ENCODE results near the gene SRF.
A peak's percentile ranks its signal among the peaks of the same experiment; 100 is the strongest.
"Not testable (repeated sequence)": the region's sequence is repeated elsewhere in the genome, so short reads cannot be mapped to it uniquely, and the experiment has no call there.

SRF gene

GRCh38 chr6:43170931-43171706 lies at the start of gene SRF:
TSS of gene SRF (plus strand) at chr6:43171269. CDS start at chr6:43171657, 388 bp downstream.
- Mint-ChIP-seq H3K27ac (peak within 1 kb of the TSS; percentile 96), H3K4me3 (peak within 1 kb of the TSS; percentile 98), H3K9me3 (no peaks in the 10 kb centered on the region), H3K27me3 (ENCODE audit: low read depth) (no peaks in the 10 kb centered on the region), H3K36me3 (ENCODE audit: low read depth) (peaks cover 21% of the 10 kb centered on the region), H3K4me1 (ENCODE audit: low read depth) (peaks cover 36% of the 10 kb centered on the region)
- peak; percentile 99 for DNase-seq (ENCODE audit: low spot score)

- no peak overlapping the region for H3K27ac Mint-ChIP-seq
- no peaks in the 10 kb centered on the region for H3K27me3 Mint-ChIP-seq (ENCODE audit: low read depth)
- DNase-seq (ENCODE audit: low spot score): no peak
- H3K36me3 Mint-ChIP-seq (ENCODE audit: low read depth): no peaks in the 10 kb centered on the region
- H3K9me3 Mint-ChIP-seq: no peaks in the 10 kb centered on the region
- H3K4me3 Mint-ChIP-seq: no peak overlapping the region
- no peaks in the 10 kb centered on the region for H3K4me1 Mint-ChIP-seq (ENCODE audit: low read depth)
Measured at GRCh38 chr6:43122146-43122545, 48.9 kb upstream of the SRF start.

- H3K4me1 Mint-ChIP-seq (ENCODE audit: low read depth): no peaks in the 10 kb centered on the region
- H3K27ac Mint-ChIP-seq: no peak overlapping the region
- H3K36me3 Mint-ChIP-seq (ENCODE audit: low read depth): no peaks in the 10 kb centered on the region
- no peaks in the 10 kb centered on the region for H3K27me3 Mint-ChIP-seq (ENCODE audit: low read depth)
- no peak for DNase-seq (ENCODE audit: low spot score)
- no peak overlapping the region for H3K4me3 Mint-ChIP-seq
- H3K9me3 Mint-ChIP-seq: no peaks in the 10 kb centered on the region
Measured at GRCh38 chr6:43123461-43124314, 47.4 kb upstream of the SRF start.

GRCh38 chr6:43124481-43124880 lies 46.6 kb upstream of the SRF start:
- no peak overlapping the region for H3K27ac Mint-ChIP-seq
- H3K36me3 Mint-ChIP-seq (ENCODE audit: low read depth): no peaks in the 10 kb centered on the region
- no peak for DNase-seq (ENCODE audit: low spot score)
- no peak overlapping the region for H3K4me3 Mint-ChIP-seq
- H3K27me3 Mint-ChIP-seq (ENCODE audit: low read depth): no peaks in the 10 kb centered on the region
- no peaks in the 10 kb centered on the region for H3K4me1 Mint-ChIP-seq (ENCODE audit: low read depth)
- H3K9me3 Mint-ChIP-seq: no peaks in the 10 kb centered on the region

- DNase-seq (ENCODE audit: low spot score): no peak
- no peaks in the 10 kb centered on the region for H3K27me3 Mint-ChIP-seq (ENCODE audit: low read depth)
- no peak overlapping the region for H3K27ac Mint-ChIP-seq
- H3K9me3 Mint-ChIP-seq: no peaks in the 10 kb centered on the region
- H3K4me3 Mint-ChIP-seq: no peak overlapping the region
- H3K36me3 Mint-ChIP-seq (ENCODE audit: low read depth): no peaks in the 10 kb centered on the region
- H3K4me1 Mint-ChIP-seq (ENCODE audit: low read depth): no peaks in the 10 kb centered on the region
Measured at GRCh38 chr6:43125119-43125518, 46.0 kb upstream of the SRF start.

- no peaks in the 10 kb centered on the region for H3K36me3 Mint-ChIP-seq (ENCODE audit: low read depth)
- no peaks in the 10 kb centered on the region for H3K4me1 Mint-ChIP-seq (ENCODE audit: low read depth)
- no peaks in the 10 kb centered on the region for H3K9me3 Mint-ChIP-seq
Measured at GRCh38 chr6:43125555-43125954, 45.5 kb upstream of the SRF start.

GRCh38 chr6:43127180-43127579 lies 43.9 kb upstream of the SRF start:
- no peak overlapping the region for H3K4me3 Mint-ChIP-seq
- DNase-seq (ENCODE audit: low spot score): no peak
- H3K36me3 Mint-ChIP-seq (ENCODE audit: low read depth): no peaks in the 10 kb centered on the region
- no peaks in the 10 kb centered on the region for H3K27me3 Mint-ChIP-seq (ENCODE audit: low read depth)
- H3K27ac Mint-ChIP-seq: no peak overlapping the region
- H3K9me3 Mint-ChIP-seq: no peaks in the 10 kb centered on the region
- no peaks in the 10 kb centered on the region for H3K4me1 Mint-ChIP-seq (ENCODE audit: low read depth)

More at GRCh38 chr6:43125555-43125954, 45.5 kb upstream of the SRF start:
- no peak overlapping the region for H3K4me3 Mint-ChIP-seq
- no peak overlapping the region for H3K27ac Mint-ChIP-seq
- H3K27me3 Mint-ChIP-seq (ENCODE audit: low read depth): no peaks in the 10 kb centered on the region
- no peak for DNase-seq (ENCODE audit: low spot score)

- no peak overlapping the region for H3K4me3 Mint-ChIP-seq
- H3K36me3 Mint-ChIP-seq (ENCODE audit: low read depth): no peaks in the 10 kb centered on the region
- no peak overlapping the region for H3K27ac Mint-ChIP-seq
- H3K27me3 Mint-ChIP-seq (ENCODE audit: low read depth): no peaks in the 10 kb centered on the region
- DNase-seq (ENCODE audit: low spot score): no peak
- no peaks in the 10 kb centered on the region for H3K9me3 Mint-ChIP-seq
- no peaks in the 10 kb centered on the region for H3K4me1 Mint-ChIP-seq (ENCODE audit: low read depth)
Measured at GRCh38 chr6:43127877-43128276, 43.2 kb upstream of the SRF start.

- Mint-ChIP-seq H3K9me3 (no peaks in the 10 kb centered on the region), H3K4me1 (ENCODE audit: low read depth) (no peaks in the 10 kb centered on the region), H3K27ac (no peak overlapping the region), H3K27me3 (ENCODE audit: low read depth) (no peaks in the 10 kb centered on the region), H3K36me3 (ENCODE audit: low read depth) (no peaks in the 10 kb centered on the region), H3K4me3 (no peak overlapping the region)
- no peak for DNase-seq (ENCODE audit: low spot score)
Measured at GRCh38 chr6:43128926-43129325, 42.1 kb upstream of the SRF start.

GRCh38 chr6:43129434-43130194 lies 41.5 kb upstream of the SRF start:
- H3K4me1 Mint-ChIP-seq (ENCODE audit: low read depth): no peaks in the 10 kb centered on the region
- no peak for DNase-seq (ENCODE audit: low spot score)
- no peaks in the 10 kb centered on the region for H3K9me3 Mint-ChIP-seq
- H3K36me3 Mint-ChIP-seq (ENCODE audit: low read depth): no peaks in the 10 kb centered on the region
- no peak overlapping the region for H3K27ac Mint-ChIP-seq
- H3K27me3 Mint-ChIP-seq (ENCODE audit: low read depth): no peaks in the 10 kb centered on the region
- no peak overlapping the region for H3K4me3 Mint-ChIP-seq

GRCh38 chr6:43130429-43130828 lies 40.6 kb upstream of the SRF start:
- no peak for DNase-seq (ENCODE audit: low spot score)
- no peaks in the 10 kb centered on the region for H3K27me3 Mint-ChIP-seq (ENCODE audit: low read depth)
- H3K9me3 Mint-ChIP-seq: no peaks in the 10 kb centered on the region
- no peak overlapping the region for H3K4me3 Mint-ChIP-seq
- H3K27ac Mint-ChIP-seq: no peak overlapping the region
- no peaks in the 10 kb centered on the region for H3K4me1 Mint-ChIP-seq (ENCODE audit: low read depth)
- no peaks in the 10 kb centered on the region for H3K36me3 Mint-ChIP-seq (ENCODE audit: low read depth)

- not testable (repeated sequence) for H3K27me3 Mint-ChIP-seq (ENCODE audit: low read depth); H3K4me1 Mint-ChIP-seq (ENCODE audit: low read depth); H3K36me3 Mint-ChIP-seq (ENCODE audit: low read depth); DNase-seq (ENCODE audit: low spot score); H3K4me3 Mint-ChIP-seq; H3K27ac Mint-ChIP-seq; H3K9me3 Mint-ChIP-seq
Measured at GRCh38 chr6:43131379-43131778, 39.7 kb upstream of the SRF start.

- H3K27me3 Mint-ChIP-seq (ENCODE audit: low read depth): no peaks in the 10 kb centered on the region
- H3K4me3 Mint-ChIP-seq: no peak overlapping the region
- peaks cover 6% of the 10 kb centered on the region for H3K4me1 Mint-ChIP-seq (ENCODE audit: low read depth)
- H3K9me3 Mint-ChIP-seq: no peaks in the 10 kb centered on the region
- no peak overlapping the region for H3K27ac Mint-ChIP-seq
- no peaks in the 10 kb centered on the region for H3K36me3 Mint-ChIP-seq (ENCODE audit: low read depth)
- DNase-seq (ENCODE audit: low spot score): no peak
Measured at GRCh38 chr6:43138267-43138666, 32.8 kb upstream of the SRF start.

- not testable (repeated sequence) for H3K27me3 Mint-ChIP-seq (ENCODE audit: low read depth); DNase-seq (ENCODE audit: low spot score); H3K9me3 Mint-ChIP-seq; H3K4me3 Mint-ChIP-seq; H3K36me3 Mint-ChIP-seq (ENCODE audit: low read depth); H3K4me1 Mint-ChIP-seq (ENCODE audit: low read depth); H3K27ac Mint-ChIP-seq
Measured at GRCh38 chr6:43139973-43140372, 31.1 kb upstream of the SRF start.
